HCT116 (cell line): Measurements from ENCODE around the gene CCDC127. TPM values are rescaled to one million over a fixed set of nuclear protein-coding genes. Genes with fewer than 3 reads are reported as not detected.
"Not testable (repeated sequence)": the region's sequence is repeated elsewhere in the genome, so short reads cannot be mapped to it uniquely, and the experiment has no call there.

Experiments
- ATAC-seq: fragments of 200-7000 bp; cut with Tn5 transposase; 2 replicates; pipeline ENCODE4 v1.9.1; 2020; ENCODE audit warnings: mild to moderate bottlenecking, moderate library complexity
- BruUV-seq: library from RNA; stranded (reverse); fragments of 400-500 nt; replicated peaks from 2 replicates; lab custom pipeline; 2021; lab: Mats Ljungman, UMichigan
- CTCF ChIA-PET: fragments of 300-600 bp; sonication (Branson Sonifier 250); formaldehyde crosslinking; loops from one replicate; lab custom pipeline; 2021; ENCODE audit warnings: antibody characterized with exemption; lab: Charles Lee
- POLR2A ChIA-PET: fragments of 300-600, 350-600 bp; sonication (Branson Sonifier 250); formaldehyde crosslinking; loops from one replicate; lab custom pipeline; 2021; ENCODE audit warnings: antibody characterized with exemption; lab: Charles Lee
- RAD21 ChIA-PET, 2 experiments: fragments of 300-600 bp; sonication (Branson Sonifier 250); formaldehyde crosslinking; loops; one replicate each; lab custom pipeline; 2023; ENCODE audit warnings: low total read pairs in 2 of 2; ENCODE audit not compliant: uncharacterized antibody in 2 of 2, unreplicated experiment in 2 of 2, low non-redundant PET in 1 of 2; lab: Charles Lee
- DNase-seq: peaks from one replicate; pipeline ENCODE4 v3.0.0-alpha.2; 2010; ENCODE audit warnings: low read depth, low spot score
- H2AFZ ChIP-seq: fragments of 200-600 bp; shearing (Covaris generic), sonication (generic); 2 replicates; pipeline ENCODE4 v1.6.1; 2017; ENCODE audit warnings: low read depth, mixed run types, mixed read lengths, antibody characterized with exemption, low read length; ENCODE audit not compliant: poor library complexity, severe bottlenecking
- H3K27ac ChIP-seq: 2 replicates; pipeline ENCODE4 v1.5.1; 2012; ENCODE audit warnings: low read depth, low read length
- H3K27me3 ChIP-seq: fragments of 200-600 bp; sonication (generic); 2 replicates; pipeline ENCODE4 v1.6.1; 2016; ENCODE audit warnings: mixed run types, low read length, mixed read lengths; ENCODE audit not compliant: insufficient read depth
- H3K36me3 ChIP-seq, 2 experiments: fragments of 200-500 bp in 1 of 2; fragments of 200-600 bp in 1 of 2; sonication (Bioruptor generic) in 1 of 2; sonication (generic) in 1 of 2; 2 replicates each; pipeline versions ENCODE4 v1.5.1 to v1.6.1; 2014 to 2016; ENCODE audit warnings: low read length in 2 of 2, inconsistent platforms in 1 of 2, mixed read lengths in 1 of 2, mixed run types in 1 of 2; ENCODE audit not compliant: insufficient read depth in 2 of 2, control insufficient read depth in 1 of 2
- H3K4me1 ChIP-seq, 2 experiments: fragments of 200-600 bp in 1 of 2; sonication (generic) in 1 of 2; 2 replicates each; pipeline versions ENCODE4 v1.5.1 to v1.6.1; 2012 to 2017; ENCODE audit warnings: low read length in 2 of 2, inconsistent platforms in 1 of 2, mild to moderate bottlenecking in 1 of 2, mixed read lengths in 1 of 2, mixed run types in 1 of 2, moderate library complexity in 1 of 2; ENCODE audit not compliant: insufficient read depth in 2 of 2, control insufficient read depth in 1 of 2
- H3K4me2 ChIP-seq: fragments of 200-600 bp; sonication (generic); 2 replicates; pipeline ENCODE4 v1.6.1; 2017; ENCODE audit warnings: mixed run types, low read length, mixed read lengths
- H3K4me3 ChIP-seq, 2 experiments: fragments of 200-600 bp in 1 of 2; sonication (generic) in 1 of 2; replicated peaks in 1 of 2; 2 replicates each; pipeline ENCODE4 v1.5.1; 2011 to 2016; ENCODE audit warnings: low read length in 2 of 2, control low read depth in 1 of 2, low read depth in 1 of 2, mild to moderate bottlenecking in 1 of 2, mixed read lengths in 1 of 2, mixed run types in 1 of 2
- H3K79me2 ChIP-seq: fragments of 200-600 bp; sonication (generic); 2 replicates; pipeline ENCODE4 v1.6.1; 2017; ENCODE audit warnings: mild to moderate bottlenecking, mixed run types, low read length, moderate library complexity, mixed read lengths; ENCODE audit not compliant: insufficient read depth
- H3K9ac ChIP-seq: fragments of 200-600 bp; sonication (generic); 2 replicates; pipeline ENCODE4 v1.6.1; 2016; ENCODE audit warnings: low read length, mixed read lengths
- H3K9me2 ChIP-seq: fragments of 200-600 bp; sonication (generic), shearing (Covaris generic); 2 replicates; pipeline ENCODE4 v1.6.1; 2017; ENCODE audit warnings: mixed run types, mild to moderate bottlenecking, moderate library complexity; ENCODE audit not compliant: insufficient read depth
- H3K9me3 ChIP-seq, 2 experiments: fragments of 200-500 bp in 1 of 2; fragments of 200-600 bp in 1 of 2; sonication (Bioruptor generic) in 1 of 2; sonication (generic) in 1 of 2; 2 replicates each; pipeline ENCODE4 v1.6.1; 2014 to 2017; ENCODE audit warnings: low read length in 2 of 2, mixed read lengths in 2 of 2, inconsistent platforms in 1 of 2, low read depth in 1 of 2, mild to moderate bottlenecking in 1 of 2, mixed run types in 1 of 2, moderate library complexity in 1 of 2; ENCODE audit not compliant: control insufficient read depth in 1 of 2, insufficient read depth in 1 of 2
- H4K20me1 ChIP-seq: fragments of 200-600 bp; sonication (generic), shearing (Covaris generic); 2 replicates; pipeline ENCODE4 v1.6.1; 2017; ENCODE audit warnings: mixed run types, mild to moderate bottlenecking, moderate library complexity; ENCODE audit not compliant: insufficient read depth
- ATF3 ChIP-seq: IDR thresholded peaks from 2 replicates; pipeline ENCODE4 v1.6.1; 2012
- CEBPB ChIP-seq: IDR thresholded peaks from 2 replicates; pipeline ENCODE4 v1.6.1; 2012; ENCODE audit warnings: low read depth
- EZH2 ChIP-seq: fragments of 200-600 bp; sonication (generic); IDR thresholded peaks from 2 replicates; pipeline ENCODE4 v1.6.1; 2017; ENCODE audit warnings: antibody characterized with exemption, mixed run types
- MAX ChIP-seq: IDR thresholded peaks from 2 replicates; pipeline ENCODE4 v1.6.1; 2012
- ZBTB33 ChIP-seq: IDR thresholded peaks from 2 replicates; pipeline ENCODE4 v1.6.1; 2011; ENCODE audit warnings: mild to moderate bottlenecking, low read length, moderate library complexity; ENCODE audit not compliant: insufficient replicate concordance; ENCODE audit errors: extremely low read depth
- intact Hi-C: fragments of 100-400 bp; cut with micrococcal nuclease; formaldehyde crosslinking; loops from 2 replicates; pipeline ENCODE4 v1.10.0; 2022
- total RNA-seq: library from RNA; stranded (reverse); gene quantifications from one replicate; pipeline ENCODE4 v1.2.1, GENCODE V29; 2021; ENCODE audit not compliant: unreplicated experiment

The CCDC127 gene
- total RNA-seq, 1 experiment from 2014 or later = 5.1 TPM

- TF ChIP-seq ZBTB33 (no peak), EZH2 (no peak), MAX (no peak)
- TF ChIP-seq, all 23 proteins: peak for 0
These were observed 12.8 kb upstream of the CCDC127 start (continued) for GRCh38 chr5:230711-231110.

GRCh38 chr5:228886-229285, 10.9 kb upstream of the CCDC127 start:
- POLR2A ChIA-PET = no interaction called here
- no TSS peak for BruUV-seq
- CTCF ChIA-PET = no interaction called here

GRCh38 chr5:227375-227774, 9.4 kb upstream of the CCDC127 start:
- CTCF ChIA-PET, H3K4me2 ChIP-seq, POLR2A ChIA-PET, H3K27me3 ChIP-seq, H2AFZ ChIP-seq, H3K9ac ChIP-seq, RAD21 ChIA-PET, ATAC-seq, BruUV-seq, H3K9me3 ChIP-seq, H3K9me2 ChIP-seq, H3K4me1 ChIP-seq, H3K27ac ChIP-seq, intact Hi-C loops, H4K20me1 ChIP-seq, H3K4me3 ChIP-seq, DNase-seq: not testable (repeated sequence)
- Histone ChIP-seq H3K36me3 (peaks cover 33 to 41% of the 10 kb centered on the region in 2 experiments), H3K79me2 (peaks cover 26% of the 10 kb centered on the region)

More at GRCh38 chr5:228886-229285, 10.9 kb upstream of the CCDC127 start:
- Histone ChIP-seq H3K27ac (no peak overlapping the region), H3K4me2 (no peak overlapping the region), H3K27me3 (no peaks in the 10 kb centered on the region), H3K4me1 (no peaks in the 10 kb centered on the region), H3K36me3 (peaks cover 35 to 40% of the 10 kb centered on the region in 2 experiments), H3K9ac (no peak overlapping the region), H3K4me3 (no peak overlapping the region), H3K9me2 (no peaks in the 10 kb centered on the region), H3K79me2 (peaks cover 11% of the 10 kb centered on the region), H2AFZ (no peak overlapping the region), H3K9me3 (no peaks in the 10 kb centered on the region), H4K20me1 (no peaks in the 10 kb centered on the region)
- TF ChIP-seq ATF3 (no peak), CEBPB (no peak)
- no peak for ATAC-seq
- RAD21 ChIA-PET = no interaction called here
- intact Hi-C loops = no loop called here
- no peak for DNase-seq
